NCI-H2029 (cell line): ENCODE results near the gene RHOBTB1.
"Not testable (repeated sequence)": the region's sequence is repeated elsewhere in the genome, so short reads cannot be mapped to it uniquely, and the experiment has no call there.

Experiments
- DNase-seq: peaks from one replicate; lab custom pipeline; 2025; lab: John Stamatoyannopoulos, UW

Gene RHOBTB1

GRCh38 chr10:60944058-60944909 is at the start of gene RHOBTB1:
Gene RHOBTB1 (minus strand): TSS chr10:60944185. CDS start chr10:60911542, 32,643 bp downstream.
- peak; percentile 4 for DNase-seq

GRCh38 chr10:60992636-60993035 is 48.7 kb upstream of the RHOBTB1 start:
- DNase-seq: no peak

GRCh38 chr10:60990663-60991062 is 46.7 kb upstream of the RHOBTB1 start:
- no peak for DNase-seq

- peak; percentile 0 for DNase-seq
Measured at GRCh38 chr10:60989400-60989876, 45.5 kb upstream of the RHOBTB1 start.

- DNase-seq: no peak
Measured at GRCh38 chr10:60986791-60987190, 42.8 kb upstream of the RHOBTB1 start.

- no peak for DNase-seq
Measured at GRCh38 chr10:60985951-60986350, 42.0 kb upstream of the RHOBTB1 start.

- no peak for DNase-seq
Measured at GRCh38 chr10:60980997-60981396, 37.0 kb upstream of the RHOBTB1 start.

GRCh38 chr10:60979667-60980104 is 35.7 kb upstream of the RHOBTB1 start:
- DNase-seq: no peak

GRCh38 chr10:60978287-60979115 is 34.5 kb upstream of the RHOBTB1 start:
- no peak for DNase-seq

GRCh38 chr10:60977161-60978122 is 33.5 kb upstream of the RHOBTB1 start:
- no peak for DNase-seq

GRCh38 chr10:60976687-60977086 is 32.7 kb upstream of the RHOBTB1 start:
- DNase-seq: no peak

GRCh38 chr10:60975716-60976115 is 31.7 kb upstream of the RHOBTB1 start:
- DNase-seq: no peak

- no peak for DNase-seq
Measured at GRCh38 chr10:60974463-60975149, 30.6 kb upstream of the RHOBTB1 start.

GRCh38 chr10:60973086-60973485 is 29.1 kb upstream of the RHOBTB1 start:
- DNase-seq: no peak

- DNase-seq: not testable (repeated sequence)
Measured at GRCh38 chr10:60972181-60972580, 28.2 kb upstream of the RHOBTB1 start.

- no peak for DNase-seq
Measured at GRCh38 chr10:60970526-60970925, 26.5 kb upstream of the RHOBTB1 start.

GRCh38 chr10:60968504-60968903 is 24.5 kb upstream of the RHOBTB1 start:
- DNase-seq: no peak

GRCh38 chr10:60967854-60968484 is 24.0 kb upstream of the RHOBTB1 start:
- no peak for DNase-seq

- DNase-seq: no peak
Measured at GRCh38 chr10:60967260-60967659, 23.3 kb upstream of the RHOBTB1 start.

- DNase-seq: no peak
Measured at GRCh38 chr10:60965696-60966095, 21.7 kb upstream of the RHOBTB1 start.
